Loucy (cell line): Measurements from ENCODE around the gene UBL4B.

ENCODE experiments used
- H2AFZ ChIP-seq: fragments of 200-600 bp; sonication (generic); 2 replicates; pipeline ENCODE4 v1.6.0; 2016; ENCODE audit warnings: antibody characterized with exemption, mild to moderate bottlenecking, low read length, moderate library complexity
- H3F3A ChIP-seq: fragments of 200-600 bp; 2 replicates; pipeline ENCODE4 v1.6.0; 2016; ENCODE audit warnings: antibody characterized with exemption, low read depth, mild to moderate bottlenecking
- H3K27me3 ChIP-seq: fragments of 200-600 bp; sonication (generic); 2 replicates; pipeline ENCODE4 v1.6.1; 2014; ENCODE audit warnings: low read length, mild to moderate bottlenecking; ENCODE audit not compliant: insufficient read depth, poor library complexity, severe bottlenecking
- H3K36me3 ChIP-seq: fragments of 200-600 bp; sonication (generic); 2 replicates; pipeline ENCODE4 v1.6.1; 2016; ENCODE audit warnings: low read length; ENCODE audit not compliant: insufficient read depth
- H3K4me1 ChIP-seq: fragments of 200-600 bp; sonication (generic); 2 replicates; pipeline ENCODE4 v1.5.1; 2014; ENCODE audit warnings: low read length, mild to moderate bottlenecking; ENCODE audit not compliant: insufficient read depth, poor library complexity, severe bottlenecking
- H3K4me2 ChIP-seq: fragments of 200-600 bp; sonication (generic); 2 replicates; pipeline ENCODE4 v1.6.0; 2014; ENCODE audit warnings: antibody characterized with exemption, low read length, low read depth, mild to moderate bottlenecking; ENCODE audit not compliant: poor library complexity, severe bottlenecking
- H3K4me3 ChIP-seq: fragments of 200-600 bp; sonication (generic); 2 replicates; pipeline ENCODE4 v1.5.1; 2014; ENCODE audit warnings: low read length, mild to moderate bottlenecking, mixed read lengths; ENCODE audit not compliant: poor library complexity, severe bottlenecking
- H3K79me2 ChIP-seq: fragments of 200-600 bp; sonication (generic); 2 replicates; pipeline ENCODE4 v1.6.1; 2014; ENCODE audit warnings: low read length; ENCODE audit not compliant: insufficient read depth
- H3K9ac ChIP-seq: fragments of 200-600 bp; sonication (generic); 2 replicates; pipeline ENCODE4 v1.6.0; 2014; ENCODE audit warnings: mild to moderate bottlenecking, low read depth, low read length, moderate library complexity; ENCODE audit not compliant: poor library complexity, severe bottlenecking
- H3K9me2 ChIP-seq: fragments of 200-600 bp; sonication (generic); replicated peaks from 2 replicates; pipeline ENCODE4 v1.6.1; 2016; ENCODE audit warnings: low read depth, low read length, mixed read lengths
- H3K9me3 ChIP-seq: fragments of 200-600 bp; sonication (generic); 2 replicates; pipeline ENCODE4 v1.6.1; 2014; ENCODE audit warnings: mild to moderate bottlenecking, antibody characterized with exemption, low read length, low read depth; ENCODE audit not compliant: insufficient read depth
- H4K20me1 ChIP-seq: fragments of 200-600 bp; sonication (generic); 2 replicates; pipeline ENCODE4 v1.6.0; 2014; ENCODE audit warnings: antibody characterized with exemption, low read length, mild to moderate bottlenecking; ENCODE audit not compliant: insufficient read depth, poor library complexity, severe bottlenecking
- CTCF ChIP-seq: fragments of 200-600 bp; sonication (generic); conservative IDR thresholded peaks from 2 replicates; pipeline ENCODE4 v1.5.1; 2014; ENCODE audit warnings: mild to moderate bottlenecking, antibody characterized with exemption, low read length
- EZH2phosphoT487 ChIP-seq: fragments of 200-600 bp; IDR thresholded peaks from 2 replicates; pipeline ENCODE4 v1.6.1; 2018; ENCODE audit warnings: antibody characterized with exemption, mild to moderate bottlenecking, moderate library complexity, borderline replicate concordance

UBL4B gene

DNA sequence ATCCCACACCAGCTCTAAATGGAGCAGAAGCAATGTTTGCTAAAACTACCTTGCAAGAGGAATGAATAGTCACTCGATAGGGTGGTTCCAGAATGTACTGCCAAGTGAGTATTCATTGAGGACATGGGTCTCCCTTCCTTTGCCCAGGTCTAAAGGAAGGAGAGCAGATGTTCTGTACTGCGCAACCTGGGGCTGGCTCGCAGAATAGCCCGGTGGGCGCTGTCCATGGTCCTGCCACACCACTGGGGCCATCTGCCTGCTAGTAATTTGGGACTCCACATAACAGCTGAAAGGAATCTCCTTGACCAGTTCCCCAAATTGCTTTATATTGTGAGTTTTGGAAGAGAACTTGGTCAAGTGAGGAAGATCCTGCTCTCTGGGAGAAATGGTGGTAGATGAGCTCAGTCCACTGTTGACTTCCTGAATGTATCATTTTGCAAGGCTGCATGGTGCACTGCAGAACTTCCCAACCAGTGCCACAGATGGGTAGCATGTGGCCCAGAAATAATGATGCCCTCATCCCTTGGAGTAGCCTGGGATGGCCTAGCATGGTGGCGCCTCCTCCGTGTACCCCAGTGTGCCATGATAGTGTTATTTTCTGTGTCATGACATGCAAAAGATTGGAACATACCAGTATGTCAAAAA, 43.8 kb downstream of the UBL4B start:
- no peaks in the 10 kb centered on the region for H3K79me2 ChIP-seq
- H3K4me2 ChIP-seq = no peak overlapping the region
- H3F3A ChIP-seq = no peaks in the 10 kb centered on the region
- H3K4me1 ChIP-seq = no peaks in the 10 kb centered on the region
- no peaks in the 10 kb centered on the region for H4K20me1 ChIP-seq
- H3K36me3 ChIP-seq = no peaks in the 10 kb centered on the region
- H2AFZ ChIP-seq = no peak overlapping the region
- H3K9ac ChIP-seq = no peak overlapping the region
- H3K9me3 ChIP-seq = no peaks in the 10 kb centered on the region
- H3K4me3 ChIP-seq = no peak overlapping the region
- TF ChIP-seq CTCF (no peak), EZH2phosphoT487 (no peak)
- H3K9me2 ChIP-seq = no peaks in the 10 kb centered on the region
- no peaks in the 10 kb centered on the region for H3K27me3 ChIP-seq

- no peak overlapping the region for H3K9ac ChIP-seq
- no peak for TF ChIP-seq EZH2phosphoT487
- no peak for TF ChIP-seq CTCF
- no peaks in the 10 kb centered on the region for H4K20me1 ChIP-seq
- H2AFZ ChIP-seq = no peak overlapping the region
- H3K27me3 ChIP-seq = no peaks in the 10 kb centered on the region
- no peaks in the 10 kb centered on the region for H3K9me2 ChIP-seq
- no peak overlapping the region for H3K4me3 ChIP-seq
- no peak overlapping the region for H3K4me2 ChIP-seq
- H3K9me3 ChIP-seq = no peaks in the 10 kb centered on the region
- H3K79me2 ChIP-seq = no peaks in the 10 kb centered on the region
- no peaks in the 10 kb centered on the region for H3F3A ChIP-seq
- H3K4me1 ChIP-seq = no peaks in the 10 kb centered on the region
- H3K36me3 ChIP-seq = no peaks in the 10 kb centered on the region
Observed at GRCh38 chr1:110158261-110158660, 46.0 kb downstream of the UBL4B start.

DNA sequence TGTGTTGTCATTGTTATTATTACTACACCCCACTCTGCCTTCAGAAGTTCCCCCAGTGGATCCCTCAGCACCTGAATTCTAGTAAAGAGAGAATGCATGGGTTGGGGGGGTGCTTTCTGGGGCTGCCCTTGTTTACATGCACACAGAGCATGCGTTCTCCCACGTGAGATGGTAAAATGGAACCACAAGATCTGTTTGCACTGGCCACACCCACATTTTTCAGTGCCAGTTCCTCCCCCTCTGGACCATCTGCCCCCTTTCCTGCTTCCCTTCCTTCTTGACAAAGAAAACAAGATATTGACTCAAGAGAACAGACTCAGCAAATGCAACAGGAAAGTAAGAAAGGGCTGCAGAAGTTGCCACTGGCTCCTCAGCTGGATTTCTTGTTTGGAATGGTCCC, 46.9 kb downstream of the UBL4B start:
- TF ChIP-seq EZH2phosphoT487 = no peak
- TF ChIP-seq CTCF = no peak
- H4K20me1 ChIP-seq = no peaks in the 10 kb centered on the region
- H3K4me1 ChIP-seq = no peaks in the 10 kb centered on the region
- no peaks in the 10 kb centered on the region for H3F3A ChIP-seq
- H3K9me3 ChIP-seq = no peaks in the 10 kb centered on the region
- H3K36me3 ChIP-seq = no peaks in the 10 kb centered on the region
- no peak overlapping the region for H2AFZ ChIP-seq
- no peak overlapping the region for H3K9ac ChIP-seq
- no peaks in the 10 kb centered on the region for H3K79me2 ChIP-seq
- no peaks in the 10 kb centered on the region for H3K27me3 ChIP-seq
- no peak overlapping the region for H3K4me3 ChIP-seq
- no peak overlapping the region for H3K4me2 ChIP-seq
- H3K9me2 ChIP-seq = no peaks in the 10 kb centered on the region
